HepG2 (cell line): ENCODE measurements around the gene LRRC8E. TPM values are rescaled to one million over a fixed set of nuclear protein-coding genes. Genes with fewer than 3 reads are reported as not detected.

Experiments used
- AGO2 ChIP-seq: fragments of 200-400 bp; formaldehyde crosslinking; optimal IDR thresholded peaks from 2 replicates; pipeline ENCODE3; 2017; ENCODE audit warnings: mild to moderate bottlenecking, low read depth, low read length, moderate library complexity
- FOXP4 ChIP-seq: sonication (generic); formaldehyde crosslinking; IDR thresholded peaks from 2 replicates; pipeline ENCODE4 v1.4.0; 2020; ENCODE audit warnings: missing genetic modification reagents
- GATA4 ChIP-seq: sonication (generic); IDR thresholded peaks from 2 replicates; pipeline ENCODE4 v1.6.1; 2016; ENCODE audit warnings: antibody characterized with exemption, low read depth, borderline replicate concordance
- IRF1 ChIP-seq: sonication (generic); formaldehyde crosslinking; IDR thresholded peaks from 2 replicates; pipeline ENCODE4 v1.4.0; 2020; ENCODE audit warnings: low read depth, mild to moderate bottlenecking, missing genetic modification reagents
- MYC ChIP-seq: sonication (generic); formaldehyde crosslinking; IDR thresholded peaks from 2 replicates; pipeline ENCODE4 v1.9.0; 2021; ENCODE audit warnings: missing genetic modification reagents, borderline replicate concordance
- NRL ChIP-seq: sonication (generic); formaldehyde crosslinking; IDR thresholded peaks from 2 replicates; pipeline ENCODE4 v1.5.0; 2020; ENCODE audit warnings: missing genetic modification reagents, mild to moderate bottlenecking, moderate library complexity, borderline replicate concordance
- RFXAP ChIP-seq: sonication (generic); formaldehyde crosslinking; IDR thresholded peaks from 2 replicates; pipeline ENCODE4 v1.4.0; 2020; ENCODE audit warnings: missing genetic modification reagents, borderline replicate concordance
- SKI ChIP-seq: fragments of 450-650 bp; IDR thresholded peaks from one replicate; pipeline ENCODE4 v1.6.1; 2018; ENCODE audit warnings: mild to moderate bottlenecking; ENCODE audit not compliant: partially characterized antibody
- SP5 ChIP-seq: IDR thresholded peaks from 2 replicates; pipeline ENCODE4 v1.6.1; 2016; ENCODE audit warnings: low read depth, borderline replicate concordance
- TFAP4 ChIP-seq: sonication (generic); IDR thresholded peaks from 2 replicates; pipeline ENCODE4 v1.6.1; 2016; ENCODE audit warnings: low read depth, borderline replicate concordance
- YEATS4 ChIP-seq: sonication (generic); formaldehyde crosslinking; IDR thresholded peaks from 2 replicates; pipeline ENCODE4 v1.4.0; 2020; ENCODE audit warnings: missing genetic modification reagents, borderline replicate concordance
- ZBTB7B ChIP-seq: sonication (generic); formaldehyde crosslinking; IDR thresholded peaks from 2 replicates; pipeline ENCODE4 v1.4.0; 2020; ENCODE audit warnings: missing genetic modification reagents
- ZNF160 ChIP-seq: sonication (generic); formaldehyde crosslinking; IDR thresholded peaks from 2 replicates; pipeline ENCODE4 v1.8.0; 2022; ENCODE audit warnings: mild to moderate bottlenecking, inconsistent platforms, missing genetic modification reagents
- ZNF670 ChIP-seq: sonication (generic); formaldehyde crosslinking; IDR thresholded peaks from 2 replicates; pipeline ENCODE4 v1.8.0; 2022; ENCODE audit warnings: mild to moderate bottlenecking, missing genetic modification reagents, borderline replicate concordance
- ZNF749 ChIP-seq: sonication (generic); formaldehyde crosslinking; IDR thresholded peaks from 2 replicates; pipeline ENCODE4 v1.8.0; 2022; ENCODE audit warnings: mild to moderate bottlenecking, missing genetic modification reagents, moderate library complexity, borderline replicate concordance
- ZSCAN30 ChIP-seq: sonication (generic); formaldehyde crosslinking; IDR thresholded peaks from 2 replicates; pipeline ENCODE4 v1.5.0; 2020; ENCODE audit warnings: mild to moderate bottlenecking, missing genetic modification reagents
- polyA plus RNA-seq, 8 experiments: library from polyadenylated mRNA; depleted of rRNA in 3 of 8; stranded (reverse) in 7 of 8; unstranded in 1 of 8; fragments of >200 nt; fragmentation: Illumina TruSeq in 4 of 8; extraction: Trizol in 4 of 8; gene quantifications; 2 replicates each; pipeline versions ENCODE4 v1.2.1 to v1.2.3, GENCODE V29; 2011 to 2016; ENCODE audit warnings: low read depth in 4 of 8, missing spikeins in 1 of 8, mixed read lengths in 1 of 8; ENCODE audit not compliant: insufficient read depth in 1 of 8
- total RNA-seq, 5 experiments: library from RNA; depleted of rRNA; stranded (reverse); fragments of >200 nt; fragmentation: Illumina TruSeq; extraction: Trizol; gene quantifications; 2 replicates each; pipeline ENCODE4 v1.2.3, GENCODE V29; 2016; ENCODE audit warnings: low read depth in 1 of 5
- TF ChIP-seq, protein P1 (sequence below): sonication (generic); formaldehyde crosslinking; IDR thresholded peaks from 2 replicates; pipeline ENCODE4 v1.5.0; 2020; ENCODE audit warnings: missing genetic modification reagents
- TF ChIP-seq, protein P2 (sequence below): sonication (generic); formaldehyde crosslinking; IDR thresholded peaks from 2 replicates; pipeline ENCODE4 v1.5.1; 2020; ENCODE audit warnings: mild to moderate bottlenecking, missing genetic modification reagents, borderline replicate concordance
- TF ChIP-seq, protein P3 (sequence below): IDR thresholded peaks from 2 replicates; pipeline ENCODE4 v1.6.1; 2016; ENCODE audit warnings: mild to moderate bottlenecking

LRRC8E gene
- total and polyA plus RNA-seq, 2 of the 13 experiments (the other 11 are each of a cell fraction or from before 2014, with no cell fraction given) = 8.0 to 10.3 TPM

DNA sequence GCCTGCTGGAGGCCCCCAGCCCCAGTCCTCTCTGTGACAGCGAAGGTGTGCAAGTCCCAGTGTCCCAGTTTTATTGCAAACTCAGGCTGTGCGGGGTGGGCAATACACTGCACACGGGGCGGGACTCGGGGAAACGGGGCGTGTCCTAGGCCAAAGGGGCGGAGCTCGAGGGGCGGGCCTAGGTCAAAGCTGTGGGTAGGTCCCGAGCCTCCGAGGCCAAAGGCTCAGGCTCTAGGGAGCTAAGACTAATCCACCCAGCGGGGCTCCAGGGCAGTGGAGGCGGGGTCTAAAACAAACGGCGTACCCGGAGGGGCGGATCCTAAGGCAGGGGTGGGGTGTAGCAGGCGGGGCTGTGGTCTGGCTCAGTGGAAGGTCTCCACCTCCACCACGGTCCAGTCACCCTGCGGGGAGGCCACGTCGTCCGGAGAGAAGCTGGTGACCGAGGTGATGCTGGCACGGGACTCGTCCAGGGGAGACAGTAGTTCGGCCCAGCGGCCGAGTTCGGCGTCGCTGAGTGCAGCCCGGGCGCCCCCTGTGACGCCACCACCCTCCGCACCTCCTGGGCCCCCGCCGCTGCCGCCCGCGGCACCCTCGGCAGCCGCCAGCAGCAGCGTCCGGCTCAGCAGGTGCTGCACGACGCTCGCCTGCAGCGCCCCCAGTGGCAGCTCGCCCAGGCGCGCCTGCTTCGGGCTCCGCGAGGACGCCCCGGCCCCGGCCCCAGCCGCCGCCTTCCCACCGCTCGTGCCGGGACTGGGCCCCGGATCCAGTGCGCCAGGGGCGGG lies 19.4 kb upstream of the LRRC8E start (continued):
- TF ChIP-seq RFXAP (CRISPR knock-in tag) (peak; percentile 10; the same call in 1 of the 2 replicates), SKI (peak; percentile 49), ZNF749 (CRISPR knock-in tag) (peak; percentile 79; the same call in 1 of the 2 replicates), ZNF160 (CRISPR knock-in tag) (0 out of 2 replicates have a peak, but pooled peaks have one; percentile 68), ZNF670 (CRISPR knock-in tag) (0 out of 2 replicates have a peak, but pooled peaks have one; percentile 22), FOXP4 (CRISPR knock-in tag) (peak; percentile 32; the same call in 1 of the 2 replicates), SP5 (CRISPR knock-in tag) (peak; percentile 43; the same call in 1 of the 2 replicates), YEATS4 (CRISPR knock-in tag) (0 out of 2 replicates have a peak, but pooled peaks have one; percentile 27), ZBTB7B (CRISPR knock-in tag) (0 out of 2 replicates have a peak, but pooled peaks have one; percentile 27), GATA4 (peak; percentile 36; the same call in 1 of the 2 replicates), TFAP4 (no peak), NRL (CRISPR knock-in tag) (peak; percentile 71; the same call in 1 of the 2 replicates), MYC (CRISPR knock-in tag) (peak; percentile 61; the same call in 1 of the 2 replicates), IRF1 (CRISPR knock-in tag) (no peak), ZSCAN30 (CRISPR knock-in tag) (peak; percentile 59; the same call in 1 of the 2 replicates), AGO2 (no peak)
- TF ChIP-seq, protein P1, sequence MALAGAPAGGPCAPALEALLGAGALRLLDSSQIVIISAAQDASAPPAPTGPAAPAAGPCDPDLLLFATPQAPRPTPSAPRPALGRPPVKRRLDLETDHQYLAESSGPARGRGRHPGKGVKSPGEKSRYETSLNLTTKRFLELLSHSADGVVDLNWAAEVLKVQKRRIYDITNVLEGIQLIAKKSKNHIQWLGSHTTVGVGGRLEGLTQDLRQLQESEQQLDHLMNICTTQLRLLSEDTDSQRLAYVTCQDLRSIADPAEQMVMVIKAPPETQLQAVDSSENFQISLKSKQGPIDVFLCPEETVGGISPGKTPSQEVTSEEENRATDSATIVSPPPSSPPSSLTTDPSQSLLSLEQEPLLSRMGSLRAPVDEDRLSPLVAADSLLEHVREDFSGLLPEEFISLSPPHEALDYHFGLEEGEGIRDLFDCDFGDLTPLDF (CRISPR knock-in tag) = 0 out of 2 replicates have a peak, but pooled peaks have one; percentile 32
- TF ChIP-seq, protein P2, sequence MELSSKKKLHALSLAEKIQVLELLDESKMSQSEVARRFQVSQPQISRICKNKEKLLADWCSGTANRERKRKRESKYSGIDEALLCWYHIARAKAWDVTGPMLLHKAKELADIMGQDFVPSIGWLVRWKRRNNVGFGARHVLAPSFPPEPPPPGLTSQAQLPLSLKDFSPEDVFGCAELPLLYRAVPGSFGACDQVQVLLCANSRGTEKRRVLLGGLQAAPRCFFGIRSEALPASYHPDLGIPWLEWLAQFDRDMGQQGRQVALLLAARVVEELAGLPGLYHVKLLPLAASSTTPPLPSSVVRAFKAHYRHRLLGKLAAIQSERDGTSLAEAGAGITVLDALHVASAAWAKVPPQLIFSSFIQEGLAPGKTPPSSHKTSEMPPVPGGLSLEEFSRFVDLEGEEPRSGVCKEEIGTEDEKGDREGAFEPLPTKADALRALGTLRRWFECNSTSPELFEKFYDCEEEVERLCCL (CRISPR knock-in tag) = 0 out of 2 replicates have a peak, but pooled peaks have one; percentile 31
- TF ChIP-seq, protein P3, sequence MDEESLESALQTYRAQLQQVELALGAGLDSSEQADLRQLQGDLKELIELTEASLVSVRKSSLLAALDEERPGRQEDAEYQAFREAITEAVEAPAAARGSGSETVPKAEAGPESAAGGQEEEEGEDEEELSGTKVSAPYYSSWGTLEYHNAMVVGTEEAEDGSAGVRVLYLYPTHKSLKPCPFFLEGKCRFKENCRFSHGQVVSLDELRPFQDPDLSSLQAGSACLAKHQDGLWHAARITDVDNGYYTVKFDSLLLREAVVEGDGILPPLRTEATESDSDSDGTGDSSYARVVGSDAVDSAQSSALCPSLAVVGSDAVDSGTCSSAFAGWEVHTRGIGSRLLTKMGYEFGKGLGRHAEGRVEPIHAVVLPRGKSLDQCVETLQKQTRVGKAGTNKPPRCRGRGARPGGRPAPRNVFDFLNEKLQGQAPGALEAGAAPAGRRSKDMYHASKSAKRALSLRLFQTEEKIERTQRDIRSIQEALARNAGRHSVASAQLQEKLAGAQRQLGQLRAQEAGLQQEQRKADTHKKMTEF = peak; percentile 46
